Activated CD8-positive, alpha-beta memory T cell treated with anti-CD3 and anti-CD28 coated beads for 4 hours (primary cell): ENCODE data around the gene RHEB.

ENCODE experiments used
- DNase-seq, 2 donors: peaks; one replicate each; pipeline ENCODE4 v3.0.0-alpha.2; 2020; ENCODE audit warnings: low read depth in 2 of 2

Gene RHEB

GRCh38 chr7:151470711-151471110, 49.0 kb downstream of the RHEB start:
- no peak for DNase-seq

- DNase-seq, result no peak
These were observed 50.4 kb downstream of the RHEB start for GRCh38 chr7:151469281-151469680.

GRCh38 chr7:151468217-151469018, 51.3 kb downstream of the RHEB start:
- no peak for DNase-seq

GRCh38 chr7:151465169-151465568, 54.5 kb downstream of the RHEB start:
- no peak for DNase-seq

GRCh38 chr7:151462306-151462779, 57.4 kb downstream of the RHEB start:
- no peak for DNase-seq

- DNase-seq, result no peak
These were observed 57.8 kb downstream of the RHEB start for GRCh38 chr7:151461942-151462230.

GRCh38 chr7:151461096-151461941, 58.4 kb downstream of the RHEB start:
- DNase-seq, result no peak

GRCh38 chr7:151460474-151460855, 59.2 kb downstream of the RHEB start:
- DNase-seq, result no peak

GRCh38 chr7:151459726-151460473, 59.8 kb downstream of the RHEB start:
- no peak for DNase-seq

GRCh38 chr7:151457534-151457933, 62.2 kb downstream of the RHEB start:
- no peak for DNase-seq

GRCh38 chr7:151456782-151457181, 62.9 kb downstream of the RHEB start:
- no peak for DNase-seq

GRCh38 chr7:151456276-151456675, 63.4 kb downstream of the RHEB start:
- no peak for DNase-seq

GRCh38 chr7:151455690-151456089, 64.0 kb downstream of the RHEB start:
- DNase-seq, result no peak

GRCh38 chr7:151454932-151455530, 64.7 kb downstream of the RHEB start:
- no peak for DNase-seq

GRCh38 chr7:151454305-151454704, 65.4 kb downstream of the RHEB start:
- DNase-seq, result no peak

GRCh38 chr7:151453326-151453791, 66.3 kb downstream of the RHEB start:
- DNase-seq, result no peak

GRCh38 chr7:151452680-151453325, 66.9 kb downstream of the RHEB start:
- DNase-seq, result no peak

GRCh38 chr7:151451626-151452571, 67.8 kb downstream of the RHEB start:
- no peak for DNase-seq

GRCh38 chr7:151451156-151451555, 68.5 kb downstream of the RHEB start:
- DNase-seq, result no peak

- no peak for DNase-seq
These were observed 69.7 kb downstream of the RHEB start for GRCh38 chr7:151449990-151450389.
